Measurements from ENCODE around the gene GMEB2. TPM values are rescaled to one million over a fixed set of nuclear protein-coding genes. Genes with fewer than 3 reads are reported as not detected.
A peak's percentile ranks its signal among the peaks of the same experiment; 100 is the strongest.

The GMEB2 gene
- total and polyA plus RNA-seq, 2 donors = 9.3 to 16.3 TPM

GRCh38 chr20:63549679-63550282 is 77.1 kb downstream of the GMEB2 start:
- H3K4me1 ChIP-seq (ENCODE audit: control insufficient read depth in 2 of 2, insufficient read depth in 2 of 2, low read length in 2 of 2) = peaks cover 25 to 63% of the 10 kb centered on the region in 2 donors
- DNase-seq (ENCODE audit: low read depth in 6 of 9, low spot score in 9 of 9) = no peak
- no peak overlapping the region for H3K27ac ChIP-seq (ENCODE audit: low read depth in 1 of 2, low read length in 1 of 2)
- WGBS = 89% methylated on average over 18 of the region's 18 CpGs
- H3K9me3 ChIP-seq (ENCODE audit: control insufficient read depth in 2 of 2, insufficient read depth in 1 of 2, low read length in 1 of 2) = peaks cover 0 to 18% of the 10 kb centered on the region in 2 donors
- no peaks in the 10 kb centered on the region for H3K36me3 ChIP-seq (ENCODE audit: control insufficient read depth in 2 of 2, insufficient read depth in 2 of 2, low read length in 1 of 2)
- no peak overlapping the region for H3K4me3 ChIP-seq (ENCODE audit: low read length in 2 of 2)
- peaks cover 2 to 69% of the 10 kb centered on the region in 2 donors for H3K27me3 ChIP-seq (ENCODE audit: control insufficient read depth in 2 of 2, insufficient read depth in 1 of 2, low read length in 1 of 2)

- peaks cover 25 to 57% of the 10 kb centered on the region in 2 donors for H3K4me1 ChIP-seq (ENCODE audit: control insufficient read depth in 2 of 2, insufficient read depth in 2 of 2, low read length in 2 of 2)
- WGBS = 35% methylated on average over 16 of the region's 25 CpGs
- peaks cover 2 to 68% of the 10 kb centered on the region in 2 donors for H3K27me3 ChIP-seq (ENCODE audit: control insufficient read depth in 2 of 2, insufficient read depth in 1 of 2, low read length in 1 of 2)
- no peak overlapping the region for H3K27ac ChIP-seq (ENCODE audit: low read depth in 1 of 2, low read length in 1 of 2)
- peaks cover 0 to 18% of the 10 kb centered on the region in 2 donors for H3K9me3 ChIP-seq (ENCODE audit: control insufficient read depth in 2 of 2, insufficient read depth in 1 of 2, low read length in 1 of 2)
- H3K36me3 ChIP-seq (ENCODE audit: control insufficient read depth in 2 of 2, insufficient read depth in 2 of 2, low read length in 1 of 2) = no peaks in the 10 kb centered on the region
- no peak overlapping the region for H3K4me3 ChIP-seq (ENCODE audit: low read length in 2 of 2)
- peak in 2 of 9 donors; percentile 24 to 55 for DNase-seq (ENCODE audit: low read depth in 6 of 9, low spot score in 9 of 9)
These were observed 77.9 kb downstream of the GMEB2 start for GRCh38 chr20:63549019-63549418.

- no peak for DNase-seq (ENCODE audit: low read depth in 6 of 9, low spot score in 9 of 9)
- H3K27me3 ChIP-seq (ENCODE audit: control insufficient read depth in 2 of 2, insufficient read depth in 1 of 2, low read length in 1 of 2) = peaks cover 2 to 64% of the 10 kb centered on the region in 2 donors
- WGBS = 64% methylated on average over 11 of the region's 11 CpGs
- H3K27ac ChIP-seq (ENCODE audit: low read depth in 1 of 2, low read length in 1 of 2) = no peak overlapping the region
- H3K36me3 ChIP-seq (ENCODE audit: control insufficient read depth in 2 of 2, insufficient read depth in 2 of 2, low read length in 1 of 2) = no peaks in the 10 kb centered on the region
- H3K9me3 ChIP-seq (ENCODE audit: control insufficient read depth in 2 of 2, insufficient read depth in 1 of 2, low read length in 1 of 2) = peaks cover 0 to 18% of the 10 kb centered on the region in 2 donors
- peaks cover 25 to 54% of the 10 kb centered on the region in 2 donors for H3K4me1 ChIP-seq (ENCODE audit: control insufficient read depth in 2 of 2, insufficient read depth in 2 of 2, low read length in 2 of 2)
- H3K4me3 ChIP-seq (ENCODE audit: low read length in 2 of 2) = no peak overlapping the region
These were observed 78.4 kb downstream of the GMEB2 start for GRCh38 chr20:63548542-63548941.

- peaks cover 2 to 62% of the 10 kb centered on the region in 2 donors for H3K27me3 ChIP-seq (ENCODE audit: control insufficient read depth in 2 of 2, insufficient read depth in 1 of 2, low read length in 1 of 2)
- WGBS = 68% methylated on average over 35 of the region's 35 CpGs
- H3K4me3 ChIP-seq (ENCODE audit: low read length in 2 of 2) = no peak within 1 kb of the TSS
These were observed 79.0 kb downstream of the GMEB2 start, which contains the start of gene SRMS for GRCh38 chr20:63547725-63548480. Gene SRMS, minus strand, starts transcription at chr20:63547749. Its CDS starts 286 bp downstream, at chr20:63547463.

GRCh38 chr20:63546956-63547724 is 79.8 kb downstream of the GMEB2 start:
- Histone ChIP-seq H3K27me3 (ENCODE audit: control insufficient read depth in 2 of 2, insufficient read depth in 1 of 2, low read length in 1 of 2) (peaks cover 2 to 62% of the 10 kb centered on the region in 2 donors), H3K4me3 (ENCODE audit: low read length in 2 of 2) (no peak overlapping the region), H3K36me3 (ENCODE audit: control insufficient read depth in 2 of 2, insufficient read depth in 2 of 2, low read length in 1 of 2) (no peaks in the 10 kb centered on the region), H3K4me1 (ENCODE audit: control insufficient read depth in 2 of 2, insufficient read depth in 2 of 2, low read length in 2 of 2) (peaks cover 14 to 40% of the 10 kb centered on the region in 2 donors), H3K27ac (ENCODE audit: low read depth in 1 of 2, low read length in 1 of 2) (no peak overlapping the region), H3K9me3 (ENCODE audit: control insufficient read depth in 2 of 2, insufficient read depth in 1 of 2, low read length in 1 of 2) (peaks cover 0 to 7% of the 10 kb centered on the region in 2 donors)
- DNase-seq (ENCODE audit: low read depth in 6 of 9, low spot score in 9 of 9) = no peak
- WGBS = 76% methylated on average over 58 of the region's 58 CpGs

More at GRCh38 chr20:63547725-63548480, 79.0 kb downstream of the GMEB2 start, which contains the start of gene SRMS:
- Histone ChIP-seq H3K4me1 (ENCODE audit: control insufficient read depth in 2 of 2, insufficient read depth in 2 of 2, low read length in 2 of 2) (peaks cover 21 to 48% of the 10 kb centered on the region in 2 donors), H3K36me3 (ENCODE audit: control insufficient read depth in 2 of 2, insufficient read depth in 2 of 2, low read length in 1 of 2) (no peaks in the 10 kb centered on the region), H3K27ac (ENCODE audit: low read depth in 1 of 2, low read length in 1 of 2) (no peak within 1 kb of the TSS), H3K9me3 (ENCODE audit: control insufficient read depth in 2 of 2, insufficient read depth in 1 of 2, low read length in 1 of 2) (peaks cover 0 to 13% of the 10 kb centered on the region in 2 donors)
- DNase-seq (ENCODE audit: low read depth in 6 of 9, low spot score in 9 of 9) = no peak

GRCh38 chr20:63546256-63546955 is 80.5 kb downstream of the GMEB2 start:
- peaks cover 0 to 6% of the 10 kb centered on the region in 2 donors for H3K9me3 ChIP-seq (ENCODE audit: control insufficient read depth in 2 of 2, insufficient read depth in 1 of 2, low read length in 1 of 2)
- no peak for DNase-seq (ENCODE audit: low read depth in 6 of 9, low spot score in 9 of 9)
- H3K4me3 ChIP-seq (ENCODE audit: low read length in 2 of 2) = no peak overlapping the region
- WGBS = 92% methylated on average over 20 of the region's 20 CpGs
- no peaks in the 10 kb centered on the region for H3K36me3 ChIP-seq (ENCODE audit: control insufficient read depth in 2 of 2, insufficient read depth in 2 of 2, low read length in 1 of 2)
- no peak overlapping the region for H3K27ac ChIP-seq (ENCODE audit: low read depth in 1 of 2, low read length in 1 of 2)
- peaks cover 10 to 36% of the 10 kb centered on the region in 2 donors for H3K4me1 ChIP-seq (ENCODE audit: control insufficient read depth in 2 of 2, insufficient read depth in 2 of 2, low read length in 2 of 2)
- H3K27me3 ChIP-seq (ENCODE audit: control insufficient read depth in 2 of 2, insufficient read depth in 1 of 2, low read length in 1 of 2) = peaks cover 2 to 62% of the 10 kb centered on the region in 2 donors

GRCh38 chr20:63545814-63546213 is 81.1 kb downstream of the GMEB2 start:
- peaks cover 10 to 33% of the 10 kb centered on the region in 2 donors for H3K4me1 ChIP-seq (ENCODE audit: control insufficient read depth in 2 of 2, insufficient read depth in 2 of 2, low read length in 2 of 2)
- H3K27ac ChIP-seq (ENCODE audit: low read depth in 1 of 2, low read length in 1 of 2) = no peak overlapping the region
- peaks cover 0 to 6% of the 10 kb centered on the region in 2 donors for H3K9me3 ChIP-seq (ENCODE audit: control insufficient read depth in 2 of 2, insufficient read depth in 1 of 2, low read length in 1 of 2)
- no peak overlapping the region for H3K4me3 ChIP-seq (ENCODE audit: low read length in 2 of 2)
- no peaks in the 10 kb centered on the region for H3K36me3 ChIP-seq (ENCODE audit: control insufficient read depth in 2 of 2, insufficient read depth in 2 of 2, low read length in 1 of 2)
- peaks cover 2 to 61% of the 10 kb centered on the region in 2 donors for H3K27me3 ChIP-seq (ENCODE audit: control insufficient read depth in 2 of 2, insufficient read depth in 1 of 2, low read length in 1 of 2)
- DNase-seq (ENCODE audit: low read depth in 6 of 9, low spot score in 9 of 9) = peak in 1 of 9 donors; percentile 26
- WGBS = 32% methylated on average over 6 of the region's 6 CpGs

- Histone ChIP-seq H3K4me1 (ENCODE audit: control insufficient read depth in 2 of 2, insufficient read depth in 2 of 2, low read length in 2 of 2) (peaks cover 10 to 29% of the 10 kb centered on the region in 2 donors), H3K27ac (ENCODE audit: low read depth in 1 of 2, low read length in 1 of 2) (no peak overlapping the region), H3K27me3 (ENCODE audit: control insufficient read depth in 2 of 2, insufficient read depth in 1 of 2, low read length in 1 of 2) (peaks cover 2 to 64% of the 10 kb centered on the region in 2 donors), H3K9me3 (ENCODE audit: control insufficient read depth in 2 of 2, insufficient read depth in 1 of 2, low read length in 1 of 2) (peaks cover 0 to 6% of the 10 kb centered on the region in 2 donors), H3K4me3 (ENCODE audit: low read length in 2 of 2) (no peak overlapping the region), H3K36me3 (ENCODE audit: control insufficient read depth in 2 of 2, insufficient read depth in 2 of 2, low read length in 1 of 2) (no peaks in the 10 kb centered on the region)
- 87% methylated on average over 19 of the region's 19 CpGs for WGBS
- no peak for DNase-seq (ENCODE audit: low read depth in 6 of 9, low spot score in 9 of 9)
These were observed 81.9 kb downstream of the GMEB2 start for GRCh38 chr20:63544958-63545516.

Measured in thymus (tissue), 11 donors.